ENCODE results near the gene LIN7C.

DNA sequence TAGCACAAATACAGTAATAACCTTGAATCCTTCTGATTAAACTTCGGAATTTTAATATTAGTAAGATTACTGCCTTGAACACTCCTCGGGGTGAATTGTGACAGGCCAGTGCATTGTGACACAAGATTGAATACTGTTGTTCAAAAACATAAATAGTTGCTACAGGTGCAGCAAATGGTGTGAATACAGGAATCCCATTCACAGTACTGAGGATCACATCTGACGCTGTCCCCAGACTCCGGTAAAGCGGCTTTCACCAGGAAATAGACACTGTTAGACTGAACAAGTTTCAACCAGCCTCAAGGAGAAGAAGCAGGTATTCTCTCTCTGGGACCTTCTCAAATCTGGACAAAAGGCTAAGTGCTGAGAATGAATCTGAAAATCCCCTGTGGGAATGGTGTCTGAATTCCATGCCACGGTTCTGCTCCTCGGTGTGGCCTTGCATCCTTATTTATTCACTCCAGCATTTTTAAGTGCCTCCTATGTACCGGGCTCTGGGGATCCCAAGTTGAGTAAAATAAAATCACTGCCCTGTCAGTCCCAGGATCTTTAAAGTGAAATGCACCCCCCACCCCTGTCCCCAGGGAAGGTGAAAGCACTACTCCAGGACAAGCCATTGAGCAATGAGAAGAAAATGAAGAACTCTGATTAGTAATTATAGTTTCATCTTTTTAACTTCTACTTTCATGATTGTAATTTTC lies 37.4 kb downstream of the LIN7C start:
- TF ChIP-seq, protein P1, sequence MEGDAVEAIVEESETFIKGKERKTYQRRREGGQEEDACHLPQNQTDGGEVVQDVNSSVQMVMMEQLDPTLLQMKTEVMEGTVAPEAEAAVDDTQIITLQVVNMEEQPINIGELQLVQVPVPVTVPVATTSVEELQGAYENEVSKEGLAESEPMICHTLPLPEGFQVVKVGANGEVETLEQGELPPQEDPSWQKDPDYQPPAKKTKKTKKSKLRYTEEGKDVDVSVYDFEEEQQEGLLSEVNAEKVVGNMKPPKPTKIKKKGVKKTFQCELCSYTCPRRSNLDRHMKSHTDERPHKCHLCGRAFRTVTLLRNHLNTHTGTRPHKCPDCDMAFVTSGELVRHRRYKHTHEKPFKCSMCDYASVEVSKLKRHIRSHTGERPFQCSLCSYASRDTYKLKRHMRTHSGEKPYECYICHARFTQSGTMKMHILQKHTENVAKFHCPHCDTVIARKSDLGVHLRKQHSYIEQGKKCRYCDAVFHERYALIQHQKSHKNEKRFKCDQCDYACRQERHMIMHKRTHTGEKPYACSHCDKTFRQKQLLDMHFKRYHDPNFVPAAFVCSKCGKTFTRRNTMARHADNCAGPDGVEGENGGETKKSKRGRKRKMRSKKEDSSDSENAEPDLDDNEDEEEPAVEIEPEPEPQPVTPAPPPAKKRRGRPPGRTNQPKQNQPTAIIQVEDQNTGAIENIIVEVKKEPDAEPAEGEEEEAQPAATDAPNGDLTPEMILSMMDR (conservative IDR thresholded peaks at IDR 0.05; ENCODE audit: low read depth, low read length): no peak
- TF ChIP-seq EZH2 (IDR thresholded peaks at IDR 0.05; ENCODE audit: borderline replicate concordance, low read depth, low read length, poor library complexity, severe bottlenecking): no peak

All from A673 (cell line).